Transverse colon (tissue), 3 donors: ENCODE measurements around the gene ZNF740.

ENCODE experiments used
- CTCF ChIP-seq, 5 experiments: fragments of 200-600 bp in 3 of 5; fragments of 450-650 bp in 2 of 5; sonication (generic) in 3 of 5; IDR thresholded peaks; 1 replicate in 2 of 5; 2 replicates in 3 of 5; pipeline ENCODE4 v1.5.1; 2016 to 2017; ENCODE audit warnings: antibody characterized with exemption in 5 of 5, inconsistent platforms in 3 of 5, mild to moderate bottlenecking in 2 of 5, moderate library complexity in 1 of 5
- EP300 ChIP-seq: sonication (generic); formaldehyde crosslinking; IDR thresholded peaks from one replicate; pipeline ENCODE4 v1.6.1; 2017; ENCODE audit warnings: antibody characterized with exemption, low read depth
- POLR2A ChIP-seq: fragments of 450-650 bp; IDR thresholded peaks from one replicate; pipeline ENCODE4 v1.6.1; 2016; ENCODE audit warnings: antibody characterized with exemption, mild to moderate bottlenecking, moderate library complexity

GRCh38 chr12:53170215-53170614 is 10.3 kb upstream of the ZNF740 start:
- TF ChIP-seq CTCF (IDR thresholded peaks at IDR 0.05) (no peak), POLR2A (no peak), EP300 (no peak)
